ENCODE results near the gene MAT2B. TPM values are rescaled to one million over a fixed set of nuclear protein-coding genes. Genes with fewer than 3 reads are reported as not detected.

The MAT2B gene
- total RNA-seq, 1 donor from 2014 or later: 69.2 TPM

DNA sequence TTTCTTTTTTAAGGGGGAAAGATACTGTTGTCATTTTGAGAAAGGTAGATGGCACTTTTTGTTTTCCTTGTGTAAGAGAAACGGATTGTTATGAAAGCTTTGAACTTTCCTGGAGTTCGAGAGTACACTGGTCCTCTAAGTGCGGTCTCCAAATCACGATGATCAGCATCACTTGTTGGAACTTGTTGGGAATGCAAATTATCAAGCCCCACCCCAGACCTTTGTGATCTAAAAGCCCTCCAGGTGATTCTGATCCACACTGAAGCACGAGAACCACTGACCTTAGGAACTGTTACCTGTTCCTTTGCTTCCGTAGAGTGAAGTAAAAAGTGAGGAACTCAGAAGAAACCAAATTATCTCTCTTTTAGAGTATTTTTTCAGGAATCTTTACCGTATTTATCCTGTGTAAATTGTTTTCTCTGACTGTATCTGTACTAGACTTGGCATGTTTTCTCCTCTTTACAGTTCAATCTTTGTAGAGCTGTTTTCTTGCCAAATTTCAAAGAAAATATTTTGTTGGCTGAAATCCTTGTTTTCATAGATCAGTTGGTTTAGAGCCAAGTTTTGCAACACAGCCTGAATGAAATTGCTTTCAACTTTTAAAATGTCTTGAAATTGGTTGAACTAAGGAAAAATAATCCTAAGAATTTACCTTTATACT is 4.0 kb downstream of the MAT2B start:
- intact Hi-C loops (cut with micrococcal nuclease): no loop called here
- no peaks in the 10 kb centered on the region for H3K27me3 ChIP-seq (ENCODE audit: low read depth)

DNA sequence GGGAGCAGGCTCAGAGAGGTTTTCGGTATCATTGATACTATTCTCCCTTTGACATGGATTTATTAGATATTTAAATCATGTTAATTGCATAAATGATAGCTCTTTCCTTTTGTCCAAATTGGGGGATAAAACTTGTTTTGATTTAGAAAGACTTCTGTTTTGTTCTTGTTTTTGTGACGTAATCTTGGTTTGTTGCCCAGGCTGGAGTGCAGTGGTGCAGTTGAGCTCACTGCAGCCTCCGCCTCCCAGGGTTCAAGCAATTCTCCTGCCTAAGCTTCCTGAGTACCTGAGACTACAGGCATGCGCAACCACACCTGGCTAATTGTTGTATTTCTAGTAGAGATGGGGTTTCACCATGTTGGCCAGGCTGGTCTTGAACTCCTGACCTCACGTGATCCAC is 7.1 kb downstream of the MAT2B start:
- H3K4me1 ChIP-seq: peaks cover 57% of the 10 kb centered on the region
- H3K9me3 ChIP-seq (replicated peaks): no peaks in the 10 kb centered on the region
- no peak overlapping the region for H3K4me3 ChIP-seq
- DNase-seq: no peak
- no peaks in the 10 kb centered on the region for H3K27me3 ChIP-seq (ENCODE audit: low read depth)
- H3K27ac ChIP-seq (replicated peaks): no peak overlapping the region
- intact Hi-C loops (cut with micrococcal nuclease): no loop called here
- H3K36me3 ChIP-seq: peaks cover 55% of the 10 kb centered on the region
- TF ChIP-seq, protein P1, sequence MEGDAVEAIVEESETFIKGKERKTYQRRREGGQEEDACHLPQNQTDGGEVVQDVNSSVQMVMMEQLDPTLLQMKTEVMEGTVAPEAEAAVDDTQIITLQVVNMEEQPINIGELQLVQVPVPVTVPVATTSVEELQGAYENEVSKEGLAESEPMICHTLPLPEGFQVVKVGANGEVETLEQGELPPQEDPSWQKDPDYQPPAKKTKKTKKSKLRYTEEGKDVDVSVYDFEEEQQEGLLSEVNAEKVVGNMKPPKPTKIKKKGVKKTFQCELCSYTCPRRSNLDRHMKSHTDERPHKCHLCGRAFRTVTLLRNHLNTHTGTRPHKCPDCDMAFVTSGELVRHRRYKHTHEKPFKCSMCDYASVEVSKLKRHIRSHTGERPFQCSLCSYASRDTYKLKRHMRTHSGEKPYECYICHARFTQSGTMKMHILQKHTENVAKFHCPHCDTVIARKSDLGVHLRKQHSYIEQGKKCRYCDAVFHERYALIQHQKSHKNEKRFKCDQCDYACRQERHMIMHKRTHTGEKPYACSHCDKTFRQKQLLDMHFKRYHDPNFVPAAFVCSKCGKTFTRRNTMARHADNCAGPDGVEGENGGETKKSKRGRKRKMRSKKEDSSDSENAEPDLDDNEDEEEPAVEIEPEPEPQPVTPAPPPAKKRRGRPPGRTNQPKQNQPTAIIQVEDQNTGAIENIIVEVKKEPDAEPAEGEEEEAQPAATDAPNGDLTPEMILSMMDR (IDR thresholded peaks at IDR 0.05; ENCODE audit: borderline replicate concordance): no peak

More for the DNA sequence above, 4.0 kb downstream of the MAT2B start:
- Histone ChIP-seq H3K4me1 (peaks cover 84% of the 10 kb centered on the region), H3K36me3 (peaks cover 24% of the 10 kb centered on the region), H3K4me3 (peak overlapping the region; percentile 90), H3K9me3 (replicated peaks) (no peaks in the 10 kb centered on the region), H3K27ac (replicated peaks) (peak overlapping the region; percentile 99)
- TF ChIP-seq, protein P1 (IDR thresholded peaks at IDR 0.05; ENCODE audit: borderline replicate concordance): no peak
- DNase-seq: no peak

DNA sequence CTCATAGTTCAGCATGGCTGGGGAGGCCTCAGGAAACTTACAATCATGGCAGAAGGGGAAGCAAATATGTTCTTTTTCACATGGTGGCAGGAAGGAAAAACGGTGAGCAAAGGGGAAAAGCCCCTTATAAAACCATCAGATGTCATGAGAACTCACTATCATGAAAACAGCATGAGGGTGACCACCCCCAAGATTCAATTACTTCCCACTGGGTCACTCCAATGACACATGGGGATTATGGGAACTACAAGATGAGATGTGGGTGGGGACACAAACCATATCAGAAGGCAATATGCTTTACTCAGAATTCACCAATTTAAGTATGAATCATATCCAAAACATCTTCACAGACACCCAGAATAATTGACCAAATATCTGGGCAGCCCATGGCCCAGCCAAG is 19.7 kb downstream of the MAT2B start:
- no peak for DNase-seq
- Histone ChIP-seq H3K4me3 (no peak overlapping the region), H3K36me3 (peaks cover 10% of the 10 kb centered on the region), H3K27ac (replicated peaks) (no peak overlapping the region), H3K27me3 (ENCODE audit: low read depth) (no peaks in the 10 kb centered on the region), H3K4me1 (peaks cover 8% of the 10 kb centered on the region), H3K9me3 (replicated peaks) (no peaks in the 10 kb centered on the region)
- intact Hi-C loops (cut with micrococcal nuclease): no loop called here
- TF ChIP-seq, protein P1 (IDR thresholded peaks at IDR 0.05; ENCODE audit: borderline replicate concordance): no peak

DNA sequence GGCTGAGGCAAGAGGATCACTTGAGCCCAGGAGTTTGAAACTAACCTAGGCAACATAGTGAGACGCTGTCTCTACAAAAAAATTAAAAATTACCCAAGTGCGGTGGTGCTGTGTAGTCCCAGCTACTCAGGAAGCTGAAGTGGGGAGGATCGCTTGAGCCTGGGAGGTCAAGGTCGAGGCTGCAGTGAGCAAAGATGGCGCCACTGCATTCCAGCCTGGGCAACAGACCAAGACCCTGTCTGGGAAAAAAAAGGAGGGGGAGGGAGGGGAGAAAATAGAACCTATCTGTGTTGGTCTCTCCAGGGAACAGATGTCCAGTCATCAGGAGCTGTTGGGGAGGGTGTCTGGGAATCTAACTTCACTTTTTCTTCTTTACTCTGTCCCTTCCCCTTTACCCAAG is 24.3 kb downstream of the MAT2B start:
- intact Hi-C loops (cut with micrococcal nuclease): no loop called here
- no peaks in the 10 kb centered on the region for H3K36me3 ChIP-seq
- peak; percentile 24 for DNase-seq
- H3K4me3 ChIP-seq: no peak overlapping the region
- peak overlapping the region; percentile 42 for H3K27ac ChIP-seq (replicated peaks)
- no peaks in the 10 kb centered on the region for H3K27me3 ChIP-seq (ENCODE audit: low read depth)
- no peaks in the 10 kb centered on the region for H3K9me3 ChIP-seq (replicated peaks)
- H3K4me1 ChIP-seq: peaks cover 26% of the 10 kb centered on the region
- TF ChIP-seq, protein P1 (IDR thresholded peaks at IDR 0.05; ENCODE audit: borderline replicate concordance): no peak

DNA sequence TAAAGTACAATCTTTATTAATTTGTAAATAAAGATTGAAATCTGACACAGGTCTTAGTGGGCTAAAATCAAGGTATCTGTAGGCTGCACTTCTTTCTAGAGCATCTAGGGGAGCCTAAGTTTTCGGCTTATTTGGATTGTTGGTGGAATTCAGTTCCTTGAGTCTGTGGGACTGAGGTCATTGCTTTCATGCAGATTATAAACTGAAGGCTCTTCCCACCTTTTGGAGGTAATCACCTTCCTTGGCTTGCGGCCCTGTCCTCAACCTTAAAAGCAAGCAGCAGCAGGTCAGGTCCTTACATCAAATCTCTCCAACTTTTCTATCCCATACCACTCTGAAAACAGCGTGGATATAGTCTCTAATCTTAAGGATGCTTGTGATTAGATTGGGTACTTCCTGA is 25.9 kb downstream of the MAT2B start:
- Histone ChIP-seq H3K27me3 (ENCODE audit: low read depth) (no peaks in the 10 kb centered on the region), H3K9me3 (replicated peaks) (no peaks in the 10 kb centered on the region), H3K27ac (replicated peaks) (no peak overlapping the region), H3K36me3 (no peaks in the 10 kb centered on the region), H3K4me3 (no peak overlapping the region), H3K4me1 (peaks cover 26% of the 10 kb centered on the region)
- no peak for DNase-seq
- TF ChIP-seq, protein P1 (IDR thresholded peaks at IDR 0.05; ENCODE audit: borderline replicate concordance): no peak
- intact Hi-C loops (cut with micrococcal nuclease): no loop called here
